OCI-LY7 (cell line): Measurements from ENCODE around the gene PRPF39.
"Not testable (repeated sequence)": the region's sequence is repeated elsewhere in the genome, so short reads cannot be mapped to it uniquely, and the experiment has no call there.

Experiments used
- EZH2phosphoT487 ChIP-seq: fragments of 200-600 bp; sonication (generic); IDR thresholded peaks from 2 replicates; pipeline ENCODE4 v1.6.1; 2018; ENCODE audit warnings: low read depth, borderline replicate concordance, mild to moderate bottlenecking, mixed run types, antibody characterized with exemption, low read length, moderate library complexity, mixed read lengths
- TF ChIP-seq, protein P1 (sequence below): fragments of 200-600 bp; sonication (generic); conservative IDR thresholded peaks from 2 replicates; pipeline ENCODE4 v1.5.1; 2014; ENCODE audit warnings: mild to moderate bottlenecking, antibody characterized with exemption, low read length, moderate library complexity, mixed read lengths

DNA sequence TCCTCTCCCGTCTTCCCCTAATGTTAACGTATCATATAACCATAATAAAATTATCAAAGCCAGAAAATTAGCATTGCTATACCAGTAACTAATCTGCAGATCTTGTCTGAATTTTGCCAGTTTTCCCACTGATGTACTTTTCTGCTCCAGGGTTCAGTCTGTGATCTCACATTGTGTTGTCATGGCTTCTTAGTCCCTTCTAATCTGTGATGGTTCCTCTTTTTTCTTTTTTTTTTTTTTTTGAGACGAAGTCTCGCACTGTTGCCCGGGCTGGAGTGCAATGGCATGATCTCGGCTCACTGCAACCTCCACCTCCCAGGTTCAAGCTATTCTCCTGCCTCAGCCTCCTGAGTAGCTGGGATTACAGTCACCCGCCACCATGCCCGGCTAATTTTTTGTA is 58.2 kb downstream of the PRPF39 start:
- TF ChIP-seq, protein P1, sequence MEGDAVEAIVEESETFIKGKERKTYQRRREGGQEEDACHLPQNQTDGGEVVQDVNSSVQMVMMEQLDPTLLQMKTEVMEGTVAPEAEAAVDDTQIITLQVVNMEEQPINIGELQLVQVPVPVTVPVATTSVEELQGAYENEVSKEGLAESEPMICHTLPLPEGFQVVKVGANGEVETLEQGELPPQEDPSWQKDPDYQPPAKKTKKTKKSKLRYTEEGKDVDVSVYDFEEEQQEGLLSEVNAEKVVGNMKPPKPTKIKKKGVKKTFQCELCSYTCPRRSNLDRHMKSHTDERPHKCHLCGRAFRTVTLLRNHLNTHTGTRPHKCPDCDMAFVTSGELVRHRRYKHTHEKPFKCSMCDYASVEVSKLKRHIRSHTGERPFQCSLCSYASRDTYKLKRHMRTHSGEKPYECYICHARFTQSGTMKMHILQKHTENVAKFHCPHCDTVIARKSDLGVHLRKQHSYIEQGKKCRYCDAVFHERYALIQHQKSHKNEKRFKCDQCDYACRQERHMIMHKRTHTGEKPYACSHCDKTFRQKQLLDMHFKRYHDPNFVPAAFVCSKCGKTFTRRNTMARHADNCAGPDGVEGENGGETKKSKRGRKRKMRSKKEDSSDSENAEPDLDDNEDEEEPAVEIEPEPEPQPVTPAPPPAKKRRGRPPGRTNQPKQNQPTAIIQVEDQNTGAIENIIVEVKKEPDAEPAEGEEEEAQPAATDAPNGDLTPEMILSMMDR: not testable (repeated sequence)
- TF ChIP-seq EZH2phosphoT487: not testable (repeated sequence)
